HFFc6 (cell line): Measurements from ENCODE around the gene MLH3. TPM values are rescaled to one million over a fixed set of nuclear protein-coding genes. Genes with fewer than 3 reads are reported as not detected.

Experiments used
- DNase-seq: peaks from one replicate; pipeline ENCODE4 v3.0.0-alpha.2; 2018
- H3K27ac Mint-ChIP-seq: 2 replicates; pipeline ENCODE4 v1.8.0; 2020; ENCODE audit warnings: mild to moderate bottlenecking, mixed read lengths
- H3K27me3 Mint-ChIP-seq: 2 replicates; pipeline ENCODE4 v1.8.0; 2021; ENCODE audit warnings: mild to moderate bottlenecking, moderate library complexity, mixed read lengths; ENCODE audit not compliant: insufficient read depth
- H3K36me3 Mint-ChIP-seq: 2 replicates; pipeline ENCODE4 v1.8.0; 2021; ENCODE audit warnings: low read depth, mixed read lengths
- H3K4me1 Mint-ChIP-seq: 2 replicates; pipeline ENCODE4 v1.8.0; 2020; ENCODE audit warnings: low read depth, mixed read lengths
- H3K4me3 Mint-ChIP-seq: 2 replicates; pipeline ENCODE4 v1.8.0; 2020; ENCODE audit warnings: mild to moderate bottlenecking, moderate library complexity, mixed read lengths
- H3K9me3 Mint-ChIP-seq: 2 replicates; pipeline ENCODE4 v1.8.0; 2020; ENCODE audit warnings: mild to moderate bottlenecking, mixed read lengths
- long read RNA-seq: library from polyadenylated mRNA; unstranded; transcript quantifications from one replicate; pipeline ENCODE4 v2.0.0, GENCODE V29; 2019
- total RNA-seq, 6 experiments: library from RNA; stranded (reverse); fragmentation: NEBNext Ultra II Directional; extraction: Animal tissue kit (Norgen Biotek cat#: 25700); gene quantifications; 2 replicates in 1 of 6; 3 replicates in 5 of 6; pipeline ENCODE4 v1.2.3, GENCODE V29; 2021
- TF ChIP-seq, protein P1 (sequence below): fragments of 200-600 bp; sonication (generic); IDR thresholded peaks from 2 replicates; pipeline ENCODE4 v1.5.0; 2021; ENCODE audit warnings: antibody characterized with exemption, mild to moderate bottlenecking

The MLH3 gene
- total RNA-seq, result 10 to 100 TPM in 1 of 6 experiments, 1 to 10 TPM in 5; 5.4 to 11.6 (median 7.6) TPM
- long read RNA-seq, partial matches to known transcripts, result 4 of 5 reads
- long read RNA-seq, other reads (novel, unspliced or antisense), result 1 of 5 reads

- H3K27ac Mint-ChIP-seq, result peak within 1 kb of the TSS; percentile 89
- H3K9me3 Mint-ChIP-seq, result no peaks in the 10 kb centered on the region
- H3K4me3 Mint-ChIP-seq, result peak within 1 kb of the TSS; percentile 89
- peak; percentile 32 for DNase-seq
- TF ChIP-seq, protein P1, sequence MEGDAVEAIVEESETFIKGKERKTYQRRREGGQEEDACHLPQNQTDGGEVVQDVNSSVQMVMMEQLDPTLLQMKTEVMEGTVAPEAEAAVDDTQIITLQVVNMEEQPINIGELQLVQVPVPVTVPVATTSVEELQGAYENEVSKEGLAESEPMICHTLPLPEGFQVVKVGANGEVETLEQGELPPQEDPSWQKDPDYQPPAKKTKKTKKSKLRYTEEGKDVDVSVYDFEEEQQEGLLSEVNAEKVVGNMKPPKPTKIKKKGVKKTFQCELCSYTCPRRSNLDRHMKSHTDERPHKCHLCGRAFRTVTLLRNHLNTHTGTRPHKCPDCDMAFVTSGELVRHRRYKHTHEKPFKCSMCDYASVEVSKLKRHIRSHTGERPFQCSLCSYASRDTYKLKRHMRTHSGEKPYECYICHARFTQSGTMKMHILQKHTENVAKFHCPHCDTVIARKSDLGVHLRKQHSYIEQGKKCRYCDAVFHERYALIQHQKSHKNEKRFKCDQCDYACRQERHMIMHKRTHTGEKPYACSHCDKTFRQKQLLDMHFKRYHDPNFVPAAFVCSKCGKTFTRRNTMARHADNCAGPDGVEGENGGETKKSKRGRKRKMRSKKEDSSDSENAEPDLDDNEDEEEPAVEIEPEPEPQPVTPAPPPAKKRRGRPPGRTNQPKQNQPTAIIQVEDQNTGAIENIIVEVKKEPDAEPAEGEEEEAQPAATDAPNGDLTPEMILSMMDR, result no peak
- peaks cover 91% of the 10 kb centered on the region for H3K4me1 Mint-ChIP-seq
- H3K36me3 Mint-ChIP-seq, result peaks cover 19% of the 10 kb centered on the region
- H3K27me3 Mint-ChIP-seq, result peaks cover 3% of the 10 kb centered on the region
Observed at GRCh38 chr14:75050852-75051555, at the start of gene MLH3. Gene MLH3 (minus strand): TSS chr14:75051467. CDS start chr14:75049655, 1,812 bp downstream.

DNA sequence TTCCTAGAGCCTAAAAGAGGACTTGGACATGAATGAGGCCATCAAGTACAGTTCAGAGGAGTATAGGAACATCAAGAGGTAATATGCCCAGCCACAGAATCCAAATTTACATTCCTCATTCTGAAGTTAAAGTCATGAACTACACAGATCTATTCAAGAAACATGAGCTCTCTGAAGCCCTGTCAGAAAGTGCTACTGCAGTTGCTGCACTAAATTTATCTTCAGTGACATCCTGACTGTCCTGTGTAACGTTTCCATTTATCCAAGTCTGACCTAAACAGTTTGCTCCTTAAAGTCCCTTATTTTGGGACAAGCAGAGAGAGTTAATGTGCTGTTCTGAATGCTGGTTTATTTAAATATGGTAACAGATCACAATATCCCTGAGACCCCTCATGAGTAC lies 47.4 kb upstream of the MLH3 start:
- TF ChIP-seq, protein P1, result no peak
- Mint-ChIP-seq H3K9me3 (no peaks in the 10 kb centered on the region), H3K27ac (no peak overlapping the region), H3K27me3 (no peaks in the 10 kb centered on the region), H3K36me3 (peaks cover 27% of the 10 kb centered on the region), H3K4me1 (no peaks in the 10 kb centered on the region), H3K4me3 (no peak overlapping the region)
- DNase-seq, result no peak

DNA sequence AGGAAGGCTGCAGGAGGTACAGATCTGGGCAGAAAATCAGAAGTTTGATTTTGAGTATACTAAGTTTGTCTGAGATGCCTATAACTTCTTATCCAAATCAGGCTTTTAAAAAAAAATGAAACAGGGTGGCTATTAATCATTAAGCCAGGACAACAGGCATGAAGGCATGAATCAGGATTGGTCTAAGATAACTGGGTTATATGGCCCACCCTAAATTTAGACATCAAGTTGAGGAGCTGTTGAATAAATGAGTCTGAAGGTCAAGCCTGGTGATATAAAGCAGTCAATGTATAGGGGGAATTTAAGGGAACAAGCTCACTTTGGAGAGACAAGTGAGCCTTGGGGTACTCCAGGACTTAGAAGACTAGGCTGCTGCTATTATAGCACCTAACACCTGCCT lies 46.9 kb upstream of the MLH3 start:
- TF ChIP-seq, protein P1, result no peak
- no peaks in the 10 kb centered on the region for H3K27me3 Mint-ChIP-seq
- H3K27ac Mint-ChIP-seq, result no peak overlapping the region
- H3K9me3 Mint-ChIP-seq, result no peaks in the 10 kb centered on the region
- no peak for DNase-seq
- H3K4me1 Mint-ChIP-seq, result no peaks in the 10 kb centered on the region
- H3K4me3 Mint-ChIP-seq, result no peak overlapping the region
- peaks cover 27% of the 10 kb centered on the region for H3K36me3 Mint-ChIP-seq

- no peaks in the 10 kb centered on the region for H3K9me3 Mint-ChIP-seq
- H3K4me3 Mint-ChIP-seq, result no peak overlapping the region
- no peak overlapping the region for H3K27ac Mint-ChIP-seq
- no peaks in the 10 kb centered on the region for H3K4me1 Mint-ChIP-seq
- no peak for DNase-seq
- TF ChIP-seq, protein P1, result no peak
- no peaks in the 10 kb centered on the region for H3K27me3 Mint-ChIP-seq
- peaks cover 24% of the 10 kb centered on the region for H3K36me3 Mint-ChIP-seq
Observed at GRCh38 chr14:75096959-75097358, 45.7 kb upstream of the MLH3 start.

DNA sequence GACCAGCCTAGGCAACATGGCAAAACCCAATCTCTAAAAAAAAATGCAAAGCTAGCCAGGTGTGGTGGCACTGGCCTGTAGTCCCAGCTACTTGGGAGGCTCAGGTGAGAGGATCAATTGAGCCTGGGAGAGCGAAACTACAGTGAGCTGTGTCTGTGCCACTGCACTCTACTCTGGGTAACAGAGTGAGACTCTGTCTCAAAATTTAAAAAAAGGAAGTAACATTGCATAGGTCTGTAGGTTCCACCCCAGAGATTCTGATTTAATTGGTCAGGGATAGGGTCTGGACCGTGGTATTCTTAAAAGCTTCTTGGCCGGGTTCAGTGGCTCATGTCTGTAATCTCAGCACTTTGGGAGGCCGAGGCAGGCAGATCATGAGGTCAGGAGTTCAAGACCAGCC lies 44.4 kb upstream of the MLH3 start:
- Mint-ChIP-seq H3K9me3 (no peaks in the 10 kb centered on the region), H3K4me3 (no peak overlapping the region), H3K27ac (no peak overlapping the region), H3K4me1 (peaks cover 7% of the 10 kb centered on the region), H3K27me3 (no peaks in the 10 kb centered on the region), H3K36me3 (peaks cover 24% of the 10 kb centered on the region)
- no peak for DNase-seq
- TF ChIP-seq, protein P1, result no peak
